ENCODE results near the gene APPL2. TPM values are rescaled to one million over a fixed set of nuclear protein-coding genes. Genes with fewer than 3 reads are reported as not detected.

Gene APPL2
- polyA plus RNA-seq, 1 experiment: 59.4 TPM

- no peak overlapping the region for H3K4me3 ChIP-seq (ENCODE audit: low read depth, low read length)
- H3K27me3 ChIP-seq (ENCODE audit: control insufficient read depth, insufficient read depth, low read length): no peaks in the 10 kb centered on the region
- H3K36me3 ChIP-seq (ENCODE audit: control insufficient read depth, insufficient read depth, low read length): peaks cover 1% of the 10 kb centered on the region
- no peak for TF ChIP-seq CTCF (IDR thresholded peaks at IDR 0.05; ENCODE audit: insufficient read depth, low read depth, low read length)
- ChIA-PET CTCF (no interaction called here), POLR2A (no interaction called here)
- DNase-seq (ENCODE audit: low read depth): no peak
These were observed 58.8 kb downstream of the APPL2 start for GRCh38 chr12:105177208-105177607.

GRCh38 chr12:105175397-105175990 lies 60.5 kb downstream of the APPL2 start:
- Histone ChIP-seq H3K4me3 (ENCODE audit: low read depth, low read length) (no peak overlapping the region), H3K36me3 (ENCODE audit: control insufficient read depth, insufficient read depth, low read length) (peaks cover 1% of the 10 kb centered on the region; the same call in 1 of the 2 replicates), H3K27me3 (ENCODE audit: control insufficient read depth, insufficient read depth, low read length) (no peaks in the 10 kb centered on the region)
- DNase-seq (ENCODE audit: low read depth): no peak
- TF ChIP-seq CTCF (IDR thresholded peaks at IDR 0.05; ENCODE audit: insufficient read depth, low read depth, low read length): no peak
- ChIA-PET POLR2A (no interaction called here), CTCF (no interaction called here)

- no peak for DNase-seq (ENCODE audit: low read depth)
- no peak for TF ChIP-seq CTCF (IDR thresholded peaks at IDR 0.05; ENCODE audit: insufficient read depth, low read depth, low read length)
- H3K27me3 ChIP-seq (ENCODE audit: control insufficient read depth, insufficient read depth, low read length): no peaks in the 10 kb centered on the region
- CTCF ChIA-PET: no interaction called here
- POLR2A ChIA-PET: interaction anchor here (0.7 kb wide), 1 partner anchor 42 kb away, joined by 4 read pairs; no protein-coding TSS in a partner anchor
- peaks cover 1% of the 10 kb centered on the region; the same call in 1 of the 2 replicates for H3K36me3 ChIP-seq (ENCODE audit: control insufficient read depth, insufficient read depth, low read length)
- H3K4me3 ChIP-seq (ENCODE audit: low read depth, low read length): no peak overlapping the region
These were observed 64.1 kb downstream of the APPL2 start for GRCh38 chr12:105171691-105172436.

GRCh38 chr12:105170139-105170538 lies 65.8 kb downstream of the APPL2 start:
- ChIA-PET POLR2A (no interaction called here), CTCF (no interaction called here)
- TF ChIP-seq CTCF (IDR thresholded peaks at IDR 0.05; ENCODE audit: insufficient read depth, low read depth, low read length): no peak
- no peak overlapping the region for H3K4me3 ChIP-seq (ENCODE audit: low read depth, low read length)
- no peak for DNase-seq (ENCODE audit: low read depth)
- peaks cover 1% of the 10 kb centered on the region; the same call in 1 of the 2 replicates for H3K36me3 ChIP-seq (ENCODE audit: control insufficient read depth, insufficient read depth, low read length)
- no peaks in the 10 kb centered on the region for H3K27me3 ChIP-seq (ENCODE audit: control insufficient read depth, insufficient read depth, low read length)

- no peaks in the 10 kb centered on the region for H3K27me3 ChIP-seq (ENCODE audit: control insufficient read depth, insufficient read depth, low read length)
- POLR2A ChIA-PET: no interaction called here
- CTCF ChIA-PET: no interaction called here
- H3K36me3 ChIP-seq (ENCODE audit: control insufficient read depth, insufficient read depth, low read length): no peaks in the 10 kb centered on the region; the same call in 1 of the 2 replicates
- TF ChIP-seq CTCF (IDR thresholded peaks at IDR 0.05; ENCODE audit: insufficient read depth, low read depth, low read length): no peak
- DNase-seq (ENCODE audit: low read depth): no peak
- H3K4me3 ChIP-seq (ENCODE audit: low read depth, low read length): no peak overlapping the region
These were observed 68.0 kb downstream of the APPL2 start for GRCh38 chr12:105168006-105168405.
